ENCODE data around the gene BACH2. TPM values are rescaled to one million over a fixed set of nuclear protein-coding genes. Genes with fewer than 3 reads are reported as not detected.
A peak's percentile ranks its signal among the peaks of the same experiment; 100 is the strongest.

The BACH2 gene
- polyA plus RNA-seq, 1 experiment: 2.2 TPM

GRCh38 chr6:90227673-90228072, 69.0 kb downstream of the BACH2 start:
- no peak for DNase-seq (ENCODE audit: low read depth, low spot score)
- Histone ChIP-seq H3K4me3 (ENCODE audit: low read depth, low read length) (no peak overlapping the region), H3K27ac (ENCODE audit: low read depth, low read length) (no peak overlapping the region), H3K27me3 (ENCODE audit: control insufficient read depth, insufficient read depth, low read length) (no peaks in the 10 kb centered on the region), H3K9me3 (ENCODE audit: control insufficient read depth, insufficient read depth, low read length) (peaks cover 9% of the 10 kb centered on the region)
- CTCF ChIA-PET: interaction anchor here (1.2 to 1.4 kb wide), 3 partner anchors 24 to 287 kb away, joined by 3 to 5 read pairs (median 4); no protein-coding TSS in a partner anchor
- POLR2A ChIA-PET: interaction anchor here (0.6 to 1.4 kb wide), 2 partner anchors 58 to 183 kb away, joined by 3 to 4 read pairs; no protein-coding TSS in a partner anchor
- TF ChIP-seq, protein P1, sequence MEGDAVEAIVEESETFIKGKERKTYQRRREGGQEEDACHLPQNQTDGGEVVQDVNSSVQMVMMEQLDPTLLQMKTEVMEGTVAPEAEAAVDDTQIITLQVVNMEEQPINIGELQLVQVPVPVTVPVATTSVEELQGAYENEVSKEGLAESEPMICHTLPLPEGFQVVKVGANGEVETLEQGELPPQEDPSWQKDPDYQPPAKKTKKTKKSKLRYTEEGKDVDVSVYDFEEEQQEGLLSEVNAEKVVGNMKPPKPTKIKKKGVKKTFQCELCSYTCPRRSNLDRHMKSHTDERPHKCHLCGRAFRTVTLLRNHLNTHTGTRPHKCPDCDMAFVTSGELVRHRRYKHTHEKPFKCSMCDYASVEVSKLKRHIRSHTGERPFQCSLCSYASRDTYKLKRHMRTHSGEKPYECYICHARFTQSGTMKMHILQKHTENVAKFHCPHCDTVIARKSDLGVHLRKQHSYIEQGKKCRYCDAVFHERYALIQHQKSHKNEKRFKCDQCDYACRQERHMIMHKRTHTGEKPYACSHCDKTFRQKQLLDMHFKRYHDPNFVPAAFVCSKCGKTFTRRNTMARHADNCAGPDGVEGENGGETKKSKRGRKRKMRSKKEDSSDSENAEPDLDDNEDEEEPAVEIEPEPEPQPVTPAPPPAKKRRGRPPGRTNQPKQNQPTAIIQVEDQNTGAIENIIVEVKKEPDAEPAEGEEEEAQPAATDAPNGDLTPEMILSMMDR (IDR thresholded peaks at IDR 0.05; ENCODE audit: low read depth, low read length): no peak

DNA sequence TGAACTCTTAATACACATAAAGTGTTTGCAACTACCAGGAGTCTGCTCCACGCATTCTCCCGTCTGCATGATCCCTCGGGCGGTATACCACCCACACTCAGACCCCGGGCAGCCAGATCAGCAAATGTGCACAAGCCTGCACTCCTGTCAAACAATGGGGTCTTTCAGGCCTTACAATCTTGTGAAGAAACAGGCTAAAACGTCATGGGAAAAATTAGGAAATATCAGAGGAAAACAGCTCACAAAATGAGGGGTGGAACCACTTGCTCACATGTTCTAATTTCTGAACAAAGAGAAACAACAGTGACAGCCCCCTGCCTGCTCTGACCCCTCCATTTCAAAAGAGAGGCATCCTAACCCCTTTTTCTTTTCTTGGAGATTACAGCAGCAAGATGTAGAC, 69.4 kb downstream of the BACH2 start:
- no peak overlapping the region for H3K27ac ChIP-seq (ENCODE audit: low read depth, low read length)
- no peak overlapping the region for H3K4me3 ChIP-seq (ENCODE audit: low read depth, low read length)
- peaks cover 10% of the 10 kb centered on the region for H3K9me3 ChIP-seq (ENCODE audit: control insufficient read depth, insufficient read depth, low read length)
- ChIA-PET CTCF (interaction anchor here (1.2 to 1.4 kb wide), 3 partner anchors 25 to 286 kb away, joined by 3 to 5 read pairs (median 4); no protein-coding TSS in a partner anchor), POLR2A (interaction anchor here (1.4 kb wide), 1 partner anchor 58 kb away, joined by 4 read pairs; no protein-coding TSS in a partner anchor)
- no peak for DNase-seq (ENCODE audit: low read depth, low spot score)
- H3K27me3 ChIP-seq (ENCODE audit: control insufficient read depth, insufficient read depth, low read length): no peaks in the 10 kb centered on the region
- TF ChIP-seq, protein P1 (IDR thresholded peaks at IDR 0.05; ENCODE audit: low read depth, low read length): no peak

DNA sequence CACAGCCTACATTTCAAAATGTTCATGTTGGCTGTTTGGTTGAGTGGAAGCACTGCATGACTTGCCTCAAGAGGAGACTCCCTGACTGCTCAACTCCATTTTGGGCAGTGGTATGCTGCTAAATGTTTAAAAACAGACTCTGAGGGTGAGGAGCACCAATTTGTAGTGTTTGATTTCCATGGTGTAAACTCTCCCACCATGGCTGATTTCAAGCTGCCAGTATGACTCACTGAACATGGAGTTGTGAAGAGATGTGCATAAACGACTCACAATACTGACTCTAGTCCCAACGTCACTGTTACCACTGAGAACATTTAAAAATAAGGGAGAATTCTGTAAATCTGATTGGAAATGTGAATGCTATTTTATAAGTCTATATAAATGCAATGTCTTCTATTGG, 70.4 kb downstream of the BACH2 start:
- peaks cover 10% of the 10 kb centered on the region for H3K9me3 ChIP-seq (ENCODE audit: control insufficient read depth, insufficient read depth, low read length)
- ChIA-PET CTCF (no interaction called here), POLR2A (no interaction called here)
- H3K27ac ChIP-seq (ENCODE audit: low read depth, low read length): peak overlapping the region; percentile 12
- H3K4me3 ChIP-seq (ENCODE audit: low read depth, low read length): no peak overlapping the region
- TF ChIP-seq, protein P1 (IDR thresholded peaks at IDR 0.05; ENCODE audit: low read depth, low read length): no peak
- no peaks in the 10 kb centered on the region for H3K27me3 ChIP-seq (ENCODE audit: control insufficient read depth, insufficient read depth, low read length)
- DNase-seq (ENCODE audit: low read depth, low spot score): no peak

DNA sequence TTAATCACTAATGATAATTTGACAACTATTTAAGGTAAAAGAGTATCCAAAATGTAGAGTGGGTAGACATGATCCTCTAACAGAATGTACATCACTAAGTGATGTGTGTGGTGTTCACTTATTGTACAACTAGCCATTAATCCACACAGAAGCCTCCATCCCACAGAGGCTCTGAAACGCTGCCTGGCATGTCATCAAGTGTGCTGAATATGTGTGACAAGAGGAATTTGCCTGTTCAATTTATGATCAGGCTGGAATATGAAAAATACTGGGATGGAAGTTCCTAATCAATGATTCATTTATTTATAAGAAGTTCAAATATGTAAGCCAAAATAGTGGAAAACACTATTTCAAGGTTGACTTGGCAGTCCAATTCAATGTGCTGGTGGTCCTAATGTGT, 72.4 kb downstream of the BACH2 start:
- no peak for DNase-seq (ENCODE audit: low read depth, low spot score)
- CTCF ChIA-PET: no interaction called here
- Histone ChIP-seq H3K4me3 (ENCODE audit: low read depth, low read length) (no peak overlapping the region), H3K27ac (ENCODE audit: low read depth, low read length) (no peak overlapping the region), H3K9me3 (ENCODE audit: control insufficient read depth, insufficient read depth, low read length) (peaks cover 10% of the 10 kb centered on the region), H3K27me3 (ENCODE audit: control insufficient read depth, insufficient read depth, low read length) (no peaks in the 10 kb centered on the region)
- POLR2A ChIA-PET: no interaction called here
- TF ChIP-seq, protein P1 (IDR thresholded peaks at IDR 0.05; ENCODE audit: low read depth, low read length): no peak

DNA sequence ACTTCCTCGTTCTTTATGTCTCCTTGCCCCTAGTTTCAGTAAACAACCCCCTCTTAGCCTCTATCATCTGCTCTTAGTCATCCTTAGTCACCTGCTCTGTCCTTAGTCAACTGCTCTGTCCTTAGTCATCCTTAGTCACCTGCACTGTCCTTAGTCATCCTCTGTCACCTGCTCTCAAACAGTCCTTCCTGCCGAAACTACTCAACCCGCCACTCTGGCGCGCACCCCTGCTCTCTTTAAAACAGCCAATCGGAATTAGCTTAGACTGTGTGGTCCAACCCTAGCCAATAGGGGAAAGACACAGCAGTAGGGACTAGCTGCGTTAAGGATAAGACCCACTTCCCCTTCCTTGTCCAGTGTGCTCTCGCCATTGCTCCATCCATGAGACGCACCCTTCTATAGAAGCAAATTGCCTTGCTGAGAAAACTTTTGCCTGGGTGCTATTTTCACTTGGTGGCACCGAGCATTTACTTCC, 73.9 kb downstream of the BACH2 start:
- POLR2A ChIA-PET: no interaction called here
- H3K4me3 ChIP-seq (ENCODE audit: low read depth, low read length): no peak overlapping the region
- TF ChIP-seq, protein P1 (IDR thresholded peaks at IDR 0.05; ENCODE audit: low read depth, low read length): no peak
- no peak overlapping the region for H3K27ac ChIP-seq (ENCODE audit: low read depth, low read length)
- H3K27me3 ChIP-seq (ENCODE audit: control insufficient read depth, insufficient read depth, low read length): no peaks in the 10 kb centered on the region
- no peak for DNase-seq (ENCODE audit: low read depth, low spot score)
- CTCF ChIA-PET: interaction anchor here (1.0 to 1.6 kb wide), 2 partner anchors 256 to 282 kb away, joined by 4 read pairs; no protein-coding TSS in a partner anchor
- peaks cover 10% of the 10 kb centered on the region for H3K9me3 ChIP-seq (ENCODE audit: control insufficient read depth, insufficient read depth, low read length)

Measured in AG04450 (cell line).